WTC11 (cell line): ENCODE data around the gene MAPKAP1. TPM values are rescaled to one million over a fixed set of nuclear protein-coding genes. Genes with fewer than 3 reads are reported as not detected.

Experiments
- ATAC-seq: fragments of 200-7000 bp; cut with Tn5 transposase; 2 replicates; pipeline ENCODE4 v1.10.0; 2021; ENCODE audit warnings: mild to moderate bottlenecking, moderate library complexity
- CTCF ChIA-PET: fragments of 300-600 bp; sonication (Branson Sonifier 250); formaldehyde crosslinking; loops from one replicate; lab custom pipeline; 2021; ENCODE audit warnings: antibody characterized with exemption; lab: Charles Lee
- POLR2A ChIA-PET: fragments of 350-600 bp; sonication (Branson Sonifier 250); formaldehyde crosslinking; loops from one replicate; lab custom pipeline; 2021; ENCODE audit warnings: antibody characterized with exemption; lab: Charles Lee
- DNase-seq: peaks from one replicate; pipeline ENCODE4 v3.0.0; 2021; ENCODE audit warnings: low spot score
- H3K27ac Mint-ChIP-seq: 2 replicates; pipeline ENCODE4 v1.8.0; 2021; ENCODE audit warnings: mixed read lengths
- H3K27me3 Mint-ChIP-seq: 2 replicates; pipeline ENCODE4 v1.8.0; 2021; ENCODE audit warnings: low read depth, mild to moderate bottlenecking, moderate library complexity, mixed read lengths
- H3K36me3 Mint-ChIP-seq: 2 replicates; pipeline ENCODE4 v1.8.0; 2021; ENCODE audit warnings: mixed read lengths
- H3K4me1 Mint-ChIP-seq: 2 replicates; pipeline ENCODE4 v1.8.0; 2022; ENCODE audit warnings: mixed read lengths
- H3K4me3 Mint-ChIP-seq: 2 replicates; pipeline ENCODE4 v1.8.0; 2021; ENCODE audit warnings: mild to moderate bottlenecking, moderate library complexity, mixed read lengths
- H3K9me3 Mint-ChIP-seq: 2 replicates; pipeline ENCODE4 v1.8.0; 2021; ENCODE audit warnings: mixed read lengths
- AR ChIP-seq: fragments of 250-450 bp; sonication (Bioruptor Pico); IDR thresholded peaks from 2 replicates; pipeline ENCODE4 v1.9.0; 2021; ENCODE audit warnings: mild to moderate bottlenecking
- ATF2 ChIP-seq: sonication (generic); formaldehyde crosslinking; IDR thresholded peaks from 2 replicates; pipeline ENCODE4 v1.8.1; 2022; ENCODE audit warnings: low read depth, missing genetic modification reagents, borderline replicate concordance
- ATF6 ChIP-seq: sonication (generic); formaldehyde crosslinking; IDR thresholded peaks from 2 replicates; pipeline ENCODE4 v1.8.1; 2023; ENCODE audit warnings: mild to moderate bottlenecking, missing genetic modification reagents
- CTCF ChIP-seq: fragments of 200-600 bp; IDR thresholded peaks from 2 replicates; pipeline ENCODE4 v1.8.0; 2022; ENCODE audit warnings: antibody characterized with exemption
- ELF4 ChIP-seq: sonication (generic); formaldehyde crosslinking; IDR thresholded peaks from 2 replicates; pipeline ENCODE4 v1.8.1; 2022; ENCODE audit warnings: low read depth, mild to moderate bottlenecking, moderate library complexity, missing genetic modification reagents
- ERG ChIP-seq: fragments of 250-450 bp; sonication (Bioruptor Pico); IDR thresholded peaks from 2 replicates; pipeline ENCODE4 v1.8.0; 2021; ENCODE audit warnings: mild to moderate bottlenecking
- MLX ChIP-seq: sonication (generic); formaldehyde crosslinking; IDR thresholded peaks from 2 replicates; pipeline ENCODE4 v1.8.1; 2023; ENCODE audit warnings: mild to moderate bottlenecking, missing genetic modification reagents, moderate library complexity
- MXD4 ChIP-seq: fragments of 250-450 bp; sonication (Bioruptor Pico); IDR thresholded peaks from 2 replicates; pipeline ENCODE4 v1.8.0; 2021; ENCODE audit warnings: mild to moderate bottlenecking, moderate library complexity, borderline replicate concordance
- NFATC4 ChIP-seq: fragments of 250-450 bp; sonication (Bioruptor Pico); IDR thresholded peaks from 2 replicates; pipeline ENCODE4 v1.9.0; 2021; ENCODE audit warnings: mild to moderate bottlenecking
- SMAD4 ChIP-seq: sonication (generic); formaldehyde crosslinking; IDR thresholded peaks from 2 replicates; pipeline ENCODE4 v1.8.0; 2022; ENCODE audit warnings: mild to moderate bottlenecking, missing genetic modification reagents
- TCF7 ChIP-seq: sonication (generic); formaldehyde crosslinking; IDR thresholded peaks from 2 replicates; pipeline ENCODE4 v1.8.0; 2022; ENCODE audit warnings: mild to moderate bottlenecking, low read depth, missing genetic modification reagents, moderate library complexity
- TP53 ChIP-seq: sonication (generic); formaldehyde crosslinking; IDR thresholded peaks from 2 replicates; pipeline ENCODE4 v1.8.1; 2023; ENCODE audit warnings: mild to moderate bottlenecking, missing genetic modification reagents
- ZNF138 ChIP-seq: sonication (generic); formaldehyde crosslinking; conservative IDR thresholded peaks from 2 replicates; pipeline ENCODE4 v1.8.1; 2022; ENCODE audit warnings: mild to moderate bottlenecking, moderate library complexity, missing genetic modification reagents
- ZNF671 ChIP-seq: fragments of 250-450 bp; sonication (Bioruptor Pico); IDR thresholded peaks from 2 replicates; pipeline ENCODE4 v1.8.0; 2021; ENCODE audit warnings: mild to moderate bottlenecking
- total RNA-seq: library from RNA; stranded (reverse); gene quantifications from 3 replicates; pipeline ENCODE4 v1.2.3, GENCODE V29; 2021

Gene MAPKAP1
- total RNA-seq, 1 experiment from 2014 or later: 111 TPM

GRCh38 chr9:125532812-125533594 lies 174.0 kb downstream of the MAPKAP1 start (continued):
- TF ChIP-seq ATF6 (CRISPR knock-in tag) (no peak), ERG (CRISPR knock-in tag) (no peak), ELF4 (no peak), TP53 (CRISPR knock-in tag) (no peak), ZNF671 (CRISPR knock-in tag) (no peak)

- CTCF ChIA-PET: no interaction called here
- POLR2A ChIA-PET: no interaction called here
Observed at GRCh38 chr9:125532412-125532811, 174.6 kb downstream of the MAPKAP1 start.

More at GRCh38 chr9:125532412-125532811, 174.6 kb downstream of the MAPKAP1 start:
- Mint-ChIP-seq H3K36me3 (no peaks in the 10 kb centered on the region), H3K27me3 (no peaks in the 10 kb centered on the region), H3K4me1 (peaks cover 31% of the 10 kb centered on the region)
- DNase-seq (no peak), ATAC-seq (no peak)
- TF ChIP-seq MXD4 (CRISPR knock-in tag): no peak
- no peak for TF ChIP-seq NFATC4 (CRISPR knock-in tag)
- no peak for TF ChIP-seq ERG (CRISPR knock-in tag)
- TF ChIP-seq ATF6 (CRISPR knock-in tag): no peak
- no peak for TF ChIP-seq AR (CRISPR knock-in tag)
- no peak for TF ChIP-seq MLX (CRISPR knock-in tag)
- no peak for TF ChIP-seq ZNF138 (CRISPR knock-in tag)
- TF ChIP-seq TCF7: no peak
- TF ChIP-seq CTCF: no peak
- no peak for TF ChIP-seq TP53 (CRISPR knock-in tag)
- no peak for TF ChIP-seq SMAD4 (CRISPR knock-in tag)
- TF ChIP-seq ATF2 (CRISPR knock-in tag): no peak
- TF ChIP-seq, all 79 proteins: peak for 0
- Mint-ChIP-seq H3K27ac (no peak overlapping the region), H3K9me3 (no peaks in the 10 kb centered on the region), H3K4me3 (no peak overlapping the region)
